Measurements from ENCODE around the gene SELENOM.
"Not testable (repeated sequence)": the region's sequence is repeated elsewhere in the genome, so short reads cannot be mapped to it uniquely, and the experiment has no call there.

The SELENOM gene

GRCh38 chr22:31089160-31090100 lies 17.9 kb downstream of the SELENOM start:
- no peak for DNase-seq

- no peak for DNase-seq
Measured at GRCh38 chr22:31088233-31088986, 19.0 kb downstream of the SELENOM start.

- no peak for DNase-seq
Measured at GRCh38 chr22:31087744-31088215, 19.6 kb downstream of the SELENOM start.

GRCh38 chr22:31086703-31087330 lies 20.6 kb downstream of the SELENOM start:
- no peak for DNase-seq

GRCh38 chr22:31085928-31086327 lies 21.4 kb downstream of the SELENOM start:
- no peak for DNase-seq

- DNase-seq, result no peak
Measured at GRCh38 chr22:31085493-31085824, 21.9 kb downstream of the SELENOM start.

- DNase-seq, result peak; percentile 88
Measured at GRCh38 chr22:31084811-31085492, 22.4 kb downstream of the SELENOM start.

- DNase-seq, result no peak
Measured at GRCh38 chr22:31083923-31084810, 23.2 kb downstream of the SELENOM start.

- DNase-seq, result no peak
Measured at GRCh38 chr22:31083377-31083768, 24.0 kb downstream of the SELENOM start.

GRCh38 chr22:31082606-31083376 lies 24.6 kb downstream of the SELENOM start:
- DNase-seq, result peak; percentile 53

- peak; percentile 42 for DNase-seq
Measured at GRCh38 chr22:31081963-31082605, 25.3 kb downstream of the SELENOM start.

GRCh38 chr22:31080848-31081649 lies 26.3 kb downstream of the SELENOM start, which contains the start of gene SMTN:
SMTN (plus strand) TSS chr22:31081318; CDS start chr22:31083259, 1,941 bp downstream.
- peak; percentile 88 for DNase-seq

- no peak for DNase-seq
Measured at GRCh38 chr22:31080164-31080847, 27.1 kb downstream of the SELENOM start.

GRCh38 chr22:31079095-31079642 lies 28.2 kb downstream of the SELENOM start:
- DNase-seq, result no peak

GRCh38 chr22:31078389-31078788 lies 29.0 kb downstream of the SELENOM start:
- DNase-seq, result not testable (repeated sequence)

- no peak for DNase-seq
Measured at GRCh38 chr22:31077681-31078080, 29.7 kb downstream of the SELENOM start.

- DNase-seq, result peak; percentile 68
Measured at GRCh38 chr22:31075961-31076360, 31.4 kb downstream of the SELENOM start.

- DNase-seq, result not testable (repeated sequence)
Measured at GRCh38 chr22:31073545-31074145, 33.7 kb downstream of the SELENOM start.
